ENCODE results near the gene BTN1A1.

GRCh38 chr6:26507658-26508057, 7.6 kb downstream of the BTN1A1 start:
- TF ChIP-seq, protein P1, sequence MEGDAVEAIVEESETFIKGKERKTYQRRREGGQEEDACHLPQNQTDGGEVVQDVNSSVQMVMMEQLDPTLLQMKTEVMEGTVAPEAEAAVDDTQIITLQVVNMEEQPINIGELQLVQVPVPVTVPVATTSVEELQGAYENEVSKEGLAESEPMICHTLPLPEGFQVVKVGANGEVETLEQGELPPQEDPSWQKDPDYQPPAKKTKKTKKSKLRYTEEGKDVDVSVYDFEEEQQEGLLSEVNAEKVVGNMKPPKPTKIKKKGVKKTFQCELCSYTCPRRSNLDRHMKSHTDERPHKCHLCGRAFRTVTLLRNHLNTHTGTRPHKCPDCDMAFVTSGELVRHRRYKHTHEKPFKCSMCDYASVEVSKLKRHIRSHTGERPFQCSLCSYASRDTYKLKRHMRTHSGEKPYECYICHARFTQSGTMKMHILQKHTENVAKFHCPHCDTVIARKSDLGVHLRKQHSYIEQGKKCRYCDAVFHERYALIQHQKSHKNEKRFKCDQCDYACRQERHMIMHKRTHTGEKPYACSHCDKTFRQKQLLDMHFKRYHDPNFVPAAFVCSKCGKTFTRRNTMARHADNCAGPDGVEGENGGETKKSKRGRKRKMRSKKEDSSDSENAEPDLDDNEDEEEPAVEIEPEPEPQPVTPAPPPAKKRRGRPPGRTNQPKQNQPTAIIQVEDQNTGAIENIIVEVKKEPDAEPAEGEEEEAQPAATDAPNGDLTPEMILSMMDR (IDR thresholded peaks at IDR 0.05), result no peak
- TF ChIP-seq POLR2A (IDR thresholded peaks at IDR 0.05) (no peak), POLR2AphosphoS5 (IDR thresholded peaks at IDR 0.05) (no peak), EP300 (IDR thresholded peaks at IDR 0.05) (no peak)
